Effector memory CD4-positive, alpha-beta T cell (primary cell): ENCODE results near the gene CAPN14.

Source experiments
- DNase-seq, 3 donors: peaks; one replicate each; pipeline ENCODE4 v3.0.0-alpha.2; 2020
- H3K27ac ChIP-seq: 2 replicates; pipeline ENCODE4 v1.7.0; 2013; ENCODE audit warnings: mild to moderate bottlenecking, low read length, moderate library complexity; ENCODE audit not compliant: insufficient read depth, poor library complexity, severe bottlenecking
- H3K27me3 ChIP-seq: replicated peaks from 2 replicates; pipeline ENCODE4 v1.7.0; 2013; ENCODE audit warnings: mild to moderate bottlenecking, low read length; ENCODE audit not compliant: insufficient read depth, control insufficient read depth, poor library complexity, severe bottlenecking
- H3K36me3 ChIP-seq: 2 replicates; pipeline ENCODE4 v1.7.0; 2013; ENCODE audit warnings: mild to moderate bottlenecking, low read length, moderate library complexity; ENCODE audit not compliant: control insufficient read depth, insufficient read depth
- H3K4me1 ChIP-seq: 2 replicates; pipeline ENCODE4 v1.7.0; 2013; ENCODE audit warnings: low read length, mild to moderate bottlenecking; ENCODE audit not compliant: control insufficient read depth, insufficient read depth, poor library complexity, severe bottlenecking
- H3K4me3 ChIP-seq: 2 replicates; pipeline ENCODE4 v1.7.0; 2013; ENCODE audit warnings: low read length, low read depth, mild to moderate bottlenecking; ENCODE audit not compliant: insufficient read depth, poor library complexity, severe bottlenecking
- H3K9me3 ChIP-seq: 2 replicates; pipeline ENCODE4 v1.7.0; 2013; ENCODE audit warnings: mild to moderate bottlenecking, low read length, moderate library complexity; ENCODE audit not compliant: control insufficient read depth

Gene CAPN14

GRCh38 chr2:31199206-31199605 is 18.1 kb downstream of the CAPN14 start:
- no peak for DNase-seq
- H3K36me3 ChIP-seq: no peaks in the 10 kb centered on the region
- H3K27ac ChIP-seq: no peak overlapping the region
- no peaks in the 10 kb centered on the region for H3K27me3 ChIP-seq
- H3K9me3 ChIP-seq: no peaks in the 10 kb centered on the region
- H3K4me3 ChIP-seq: no peak overlapping the region
- H3K4me1 ChIP-seq: no peaks in the 10 kb centered on the region

- no peak overlapping the region for H3K27ac ChIP-seq
- no peaks in the 10 kb centered on the region for H3K4me1 ChIP-seq
- no peaks in the 10 kb centered on the region for H3K9me3 ChIP-seq
- no peaks in the 10 kb centered on the region for H3K27me3 ChIP-seq
- DNase-seq: no peak
- H3K36me3 ChIP-seq: no peaks in the 10 kb centered on the region
- no peak overlapping the region for H3K4me3 ChIP-seq
Measured at GRCh38 chr2:31197669-31198068, 19.6 kb downstream of the CAPN14 start.

- Histone ChIP-seq H3K9me3 (no peaks in the 10 kb centered on the region), H3K27ac (no peak overlapping the region), H3K4me3 (no peak overlapping the region), H3K27me3 (no peaks in the 10 kb centered on the region), H3K4me1 (no peaks in the 10 kb centered on the region), H3K36me3 (no peaks in the 10 kb centered on the region)
- DNase-seq: no peak
Measured at GRCh38 chr2:31197166-31197565, 20.1 kb downstream of the CAPN14 start.

GRCh38 chr2:31196622-31197021 is 20.7 kb downstream of the CAPN14 start:
- no peaks in the 10 kb centered on the region for H3K4me1 ChIP-seq
- no peak overlapping the region for H3K4me3 ChIP-seq
- H3K27ac ChIP-seq: no peak overlapping the region
- H3K27me3 ChIP-seq: no peaks in the 10 kb centered on the region
- no peaks in the 10 kb centered on the region for H3K36me3 ChIP-seq
- DNase-seq: no peak
- no peaks in the 10 kb centered on the region for H3K9me3 ChIP-seq

GRCh38 chr2:31193806-31194205 is 23.5 kb downstream of the CAPN14 start:
- no peak for DNase-seq
- no peaks in the 10 kb centered on the region for H3K4me1 ChIP-seq
- no peak overlapping the region for H3K4me3 ChIP-seq
- H3K27me3 ChIP-seq: no peaks in the 10 kb centered on the region
- no peaks in the 10 kb centered on the region for H3K9me3 ChIP-seq
- no peaks in the 10 kb centered on the region for H3K36me3 ChIP-seq
- no peak overlapping the region for H3K27ac ChIP-seq

GRCh38 chr2:31192851-31193392 is 24.4 kb downstream of the CAPN14 start:
- H3K4me1 ChIP-seq: no peaks in the 10 kb centered on the region
- H3K27ac ChIP-seq: no peak overlapping the region
- no peak overlapping the region for H3K4me3 ChIP-seq
- H3K9me3 ChIP-seq: no peaks in the 10 kb centered on the region
- DNase-seq: no peak
- H3K27me3 ChIP-seq: no peaks in the 10 kb centered on the region
- H3K36me3 ChIP-seq: no peaks in the 10 kb centered on the region

GRCh38 chr2:31192396-31192795 is 24.9 kb downstream of the CAPN14 start:
- no peak for DNase-seq
- Histone ChIP-seq H3K4me1 (no peaks in the 10 kb centered on the region), H3K4me3 (no peak overlapping the region), H3K9me3 (no peaks in the 10 kb centered on the region), H3K36me3 (no peaks in the 10 kb centered on the region), H3K27me3 (no peaks in the 10 kb centered on the region), H3K27ac (no peak overlapping the region)

- DNase-seq: no peak
- Histone ChIP-seq H3K4me3 (no peak overlapping the region), H3K4me1 (no peaks in the 10 kb centered on the region), H3K27ac (no peak overlapping the region), H3K27me3 (no peaks in the 10 kb centered on the region), H3K36me3 (no peaks in the 10 kb centered on the region), H3K9me3 (no peaks in the 10 kb centered on the region)
Measured at GRCh38 chr2:31191931-31192330, 25.4 kb downstream of the CAPN14 start.

- Histone ChIP-seq H3K27me3 (no peaks in the 10 kb centered on the region), H3K36me3 (no peaks in the 10 kb centered on the region), H3K4me1 (no peaks in the 10 kb centered on the region), H3K9me3 (no peaks in the 10 kb centered on the region), H3K4me3 (no peak overlapping the region), H3K27ac (no peak overlapping the region)
- DNase-seq: no peak
Measured at GRCh38 chr2:31190188-31190587, 27.1 kb downstream of the CAPN14 start.

- Histone ChIP-seq H3K36me3 (no peaks in the 10 kb centered on the region), H3K27ac (no peak overlapping the region), H3K27me3 (no peaks in the 10 kb centered on the region), H3K4me3 (no peak overlapping the region), H3K4me1 (no peaks in the 10 kb centered on the region), H3K9me3 (no peaks in the 10 kb centered on the region)
- no peak for DNase-seq
Measured at GRCh38 chr2:31189141-31189540, 28.2 kb downstream of the CAPN14 start.

- no peaks in the 10 kb centered on the region for H3K27me3 ChIP-seq
- no peaks in the 10 kb centered on the region for H3K36me3 ChIP-seq
- DNase-seq: no peak
- no peak overlapping the region for H3K4me3 ChIP-seq
- no peak overlapping the region for H3K27ac ChIP-seq
- H3K4me1 ChIP-seq: no peaks in the 10 kb centered on the region
- H3K9me3 ChIP-seq: no peaks in the 10 kb centered on the region
Measured at GRCh38 chr2:31188131-31188530, 29.2 kb downstream of the CAPN14 start.
